Prostate gland (tissue), 2 donors: Measurements from ENCODE around the gene PRAC1. TPM values are rescaled to one million over a fixed set of nuclear protein-coding genes. Genes with fewer than 3 reads are reported as not detected.

Experiments
- DNase-seq: peaks from one replicate; pipeline ENCODE4 v3.0.0-alpha.2; 2019; ENCODE audit warnings: low spot score
- H3K27ac ChIP-seq, 2 donors: fragments of 200-600 bp; sonication (generic); 2 replicates each; pipeline ENCODE4 v1.5.1; 2017 to 2019
- H3K27me3 ChIP-seq: fragments of 200-600 bp; sonication (generic); replicated peaks from 2 replicates; pipeline ENCODE4 v1.5.1; 2019; ENCODE audit not compliant: insufficient read depth
- H3K36me3 ChIP-seq, 2 donors: fragments of 200-600 bp; sonication (generic); 1 replicate in 1 of 2; 2 replicates in 1 of 2; pipeline versions ENCODE4 v1.5.1 to v1.8.1; 2017 to 2019
- H3K4me1 ChIP-seq: fragments of 200-600 bp; sonication (generic); replicated peaks from 2 replicates; pipeline ENCODE4 v1.5.1; 2019
- H3K4me3 ChIP-seq, 2 donors: fragments of 200-600 bp; sonication (generic); 2 replicates each; pipeline ENCODE4 v1.5.1; 2017 to 2019
- H3K9me3 ChIP-seq: fragments of 200-600 bp; sonication (generic); 2 replicates; pipeline ENCODE4 v1.5.1; 2017
- POLR2A ChIP-seq: fragments of 450-650 bp; IDR thresholded peaks from one replicate; pipeline ENCODE4 v1.6.1; 2016; ENCODE audit warnings: antibody characterized with exemption, mild to moderate bottlenecking
- POLR2AphosphoS5 ChIP-seq: sonication (generic); formaldehyde crosslinking; IDR thresholded peaks from one replicate; pipeline ENCODE4 v1.6.1; 2017; ENCODE audit warnings: antibody characterized with exemption
- WGBS: methylation state at CpG from one replicate; pipeline ENCODE4 v1.1.5; 2018; 5-methylcytosine and 5-hydroxymethylcytosine counted together
- intact Hi-C: fragments of 100-400 bp; cut with DNase I; formaldehyde crosslinking; loops from one replicate; pipeline ENCODE4 v1.14.2; 2022
- total RNA-seq, 2 donors: library from RNA; depleted of rRNA; stranded (reverse); fragments of >200 nt; gene quantifications; one replicate each; pipeline ENCODE4 v1.1.0, GENCODE V29; 2016
- TF ChIP-seq, protein P1 (sequence below), 4 experiments: fragments of 200-600 bp in 2 of 4; fragments of 450-650 bp in 2 of 4; sonication (generic) in 2 of 4; IDR thresholded peaks; 1 replicate in 3 of 4; 2 replicates in 1 of 4; pipeline ENCODE4 v1.5.1; 2016 to 2019; ENCODE audit warnings: antibody characterized with exemption in 4 of 4, mild to moderate bottlenecking in 2 of 4, moderate library complexity in 2 of 4

The PRAC1 gene
- total RNA-seq, 2 donors from 2014 or later = 56.7 to 243 TPM

DNA sequence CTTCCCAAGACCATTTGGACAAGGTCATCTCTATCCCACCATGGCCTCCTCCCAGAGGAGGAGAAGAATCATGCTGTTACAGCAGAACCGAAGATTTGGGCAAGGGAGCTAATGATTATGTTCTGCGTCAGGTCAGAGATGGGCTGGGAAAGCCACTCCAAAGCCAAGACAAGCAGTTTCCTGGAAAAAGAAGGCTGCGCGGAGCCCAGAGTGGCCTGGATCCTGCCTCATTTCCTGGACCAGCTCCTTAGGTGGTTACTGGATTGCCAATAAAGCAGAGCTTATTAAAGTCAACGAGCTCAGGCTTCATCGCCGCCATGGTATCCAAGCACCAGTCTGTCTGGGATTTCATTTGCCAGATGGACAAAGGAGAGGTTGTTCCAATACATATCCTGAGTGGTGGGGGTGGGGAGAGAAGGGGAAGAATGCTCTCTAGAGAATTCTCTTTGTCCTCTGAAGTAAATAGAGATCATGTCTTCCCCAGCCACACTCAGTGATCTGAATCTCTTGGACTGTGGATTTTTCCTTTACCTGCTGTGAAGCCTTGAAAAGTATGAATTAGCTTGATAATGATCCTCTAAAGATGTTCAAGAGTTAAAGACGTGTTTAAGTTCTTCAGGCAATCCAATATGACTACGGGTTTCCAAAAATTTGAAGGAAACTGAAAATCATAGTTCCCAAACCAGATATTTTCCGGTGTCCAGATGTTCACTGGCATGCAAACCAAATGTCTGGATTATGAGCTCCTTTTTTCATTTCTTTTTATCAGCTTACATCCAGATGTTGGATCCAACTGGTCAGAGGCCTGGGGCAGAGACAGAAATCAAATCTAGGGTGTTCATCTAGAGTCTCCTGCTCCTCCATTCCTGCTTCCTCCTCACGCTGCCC is 17.7 kb downstream of the PRAC1 start:
- Histone ChIP-seq H3K9me3 (no peaks in the 10 kb centered on the region), H3K36me3 (no peaks in the 10 kb centered on the region), H3K4me1 (no peaks in the 10 kb centered on the region), H3K4me3 (no peak overlapping the region), H3K27ac (no peak overlapping the region), H3K27me3 (no peaks in the 10 kb centered on the region)
- WGBS = 73% methylated on average over 11 of the region's 11 CpGs
- no peak for DNase-seq
- intact Hi-C loops = no loop called here
- no peak for TF ChIP-seq POLR2A
- TF ChIP-seq, protein P1, sequence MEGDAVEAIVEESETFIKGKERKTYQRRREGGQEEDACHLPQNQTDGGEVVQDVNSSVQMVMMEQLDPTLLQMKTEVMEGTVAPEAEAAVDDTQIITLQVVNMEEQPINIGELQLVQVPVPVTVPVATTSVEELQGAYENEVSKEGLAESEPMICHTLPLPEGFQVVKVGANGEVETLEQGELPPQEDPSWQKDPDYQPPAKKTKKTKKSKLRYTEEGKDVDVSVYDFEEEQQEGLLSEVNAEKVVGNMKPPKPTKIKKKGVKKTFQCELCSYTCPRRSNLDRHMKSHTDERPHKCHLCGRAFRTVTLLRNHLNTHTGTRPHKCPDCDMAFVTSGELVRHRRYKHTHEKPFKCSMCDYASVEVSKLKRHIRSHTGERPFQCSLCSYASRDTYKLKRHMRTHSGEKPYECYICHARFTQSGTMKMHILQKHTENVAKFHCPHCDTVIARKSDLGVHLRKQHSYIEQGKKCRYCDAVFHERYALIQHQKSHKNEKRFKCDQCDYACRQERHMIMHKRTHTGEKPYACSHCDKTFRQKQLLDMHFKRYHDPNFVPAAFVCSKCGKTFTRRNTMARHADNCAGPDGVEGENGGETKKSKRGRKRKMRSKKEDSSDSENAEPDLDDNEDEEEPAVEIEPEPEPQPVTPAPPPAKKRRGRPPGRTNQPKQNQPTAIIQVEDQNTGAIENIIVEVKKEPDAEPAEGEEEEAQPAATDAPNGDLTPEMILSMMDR (IDR thresholded peaks at IDR 0.05) = no peak

DNA sequence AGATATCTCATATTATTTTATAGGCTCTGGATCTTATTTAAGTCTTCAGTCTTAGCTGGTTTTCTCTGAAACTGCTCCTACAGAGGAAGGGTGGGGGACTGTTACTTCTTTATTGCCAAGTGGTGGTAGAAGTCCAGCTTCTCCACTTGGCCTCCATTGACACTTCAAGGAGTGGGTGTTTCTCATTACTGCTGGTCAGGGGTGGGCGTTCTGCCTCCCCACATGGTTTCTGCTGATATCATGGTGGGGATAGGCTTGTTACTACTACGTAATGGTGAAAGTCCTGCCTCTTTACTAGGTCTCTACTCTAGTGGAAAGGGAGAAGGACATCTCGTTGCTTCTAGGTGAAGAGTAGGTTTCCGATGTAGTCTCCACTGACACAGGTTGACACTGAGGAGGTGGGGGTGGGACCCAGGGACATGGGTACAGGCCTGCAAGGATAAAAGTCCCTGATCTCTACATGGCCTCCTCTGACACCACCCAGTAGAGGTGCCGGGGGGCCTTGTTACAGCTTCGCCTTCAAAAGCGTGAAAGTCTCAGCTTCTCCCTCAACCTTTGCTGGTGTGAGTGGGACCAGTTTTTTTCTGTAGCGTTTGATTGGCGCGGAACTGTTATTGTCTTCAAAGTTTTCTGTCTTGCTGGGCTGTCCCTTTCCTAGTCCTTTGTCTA is 20.3 kb downstream of the PRAC1 start:
- no peak overlapping the region for H3K27ac ChIP-seq
- 96% methylated on average over 10 of the region's 10 CpGs for WGBS
- intact Hi-C loops = no loop called here
- no peak for DNase-seq
- no peak overlapping the region for H3K4me3 ChIP-seq
- TF ChIP-seq POLR2AphosphoS5 (no peak), POLR2A (no peak)
- TF ChIP-seq, protein P1 (IDR thresholded peaks at IDR 0.05) = no peak
- H3K4me1 ChIP-seq = no peaks in the 10 kb centered on the region
- no peaks in the 10 kb centered on the region for H3K9me3 ChIP-seq
- H3K27me3 ChIP-seq = no peaks in the 10 kb centered on the region
- no peaks in the 10 kb centered on the region for H3K36me3 ChIP-seq

DNA sequence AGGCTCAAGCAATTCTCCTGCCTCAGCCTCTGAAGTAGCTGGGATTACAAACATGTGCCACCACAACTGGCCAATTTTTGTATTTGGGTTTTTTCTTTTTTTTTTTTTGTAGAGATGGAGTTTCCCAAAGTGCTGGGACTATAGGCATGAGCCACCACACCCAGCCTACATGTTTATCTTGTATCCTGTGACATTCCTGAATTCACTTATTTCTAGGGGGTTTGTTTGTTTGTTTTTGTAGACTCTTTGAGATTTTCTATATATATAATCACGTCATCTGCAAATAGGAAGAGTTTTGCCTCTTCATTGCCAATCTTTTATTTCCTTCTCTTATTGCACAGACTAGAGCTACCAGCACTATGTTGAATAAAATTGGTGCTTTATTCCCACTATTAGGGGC is 29.1 kb downstream of the PRAC1 start:
- intact Hi-C loops = no loop called here

DNA sequence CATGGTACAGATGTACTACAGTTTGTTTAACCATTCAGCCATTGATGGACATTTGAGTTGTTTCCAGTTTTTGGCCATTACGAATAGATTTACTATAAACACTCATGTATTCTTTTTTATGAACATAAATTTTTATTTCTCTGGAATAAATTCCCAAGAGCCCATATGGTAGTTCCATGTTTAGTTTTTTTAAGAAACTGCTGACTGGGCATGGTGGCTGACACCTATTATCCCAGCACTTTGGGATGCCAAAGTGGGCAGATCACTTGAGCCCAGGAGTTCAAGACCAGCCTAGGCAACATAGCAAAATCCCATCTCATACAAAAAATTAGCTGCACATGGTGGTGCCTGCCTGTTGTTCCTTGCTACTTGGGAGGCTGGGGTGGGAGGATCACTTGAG is 30.3 kb downstream of the PRAC1 start:
- Histone ChIP-seq H3K36me3 (no peaks in the 10 kb centered on the region), H3K27me3 (no peaks in the 10 kb centered on the region), H3K9me3 (no peaks in the 10 kb centered on the region), H3K4me3 (no peak overlapping the region), H3K4me1 (no peaks in the 10 kb centered on the region), H3K27ac (no peak overlapping the region)
- TF ChIP-seq POLR2A (no peak), POLR2AphosphoS5 (no peak)
- TF ChIP-seq, protein P1 (IDR thresholded peaks at IDR 0.05) = no peak
- intact Hi-C loops = no loop called here
- WGBS = 90% methylated on average over 1 of the region's 1 CpG
- DNase-seq = no peak

More for the DNA sequence above, 29.1 kb downstream of the PRAC1 start:
- Histone ChIP-seq H3K27ac (no peak overlapping the region), H3K4me1 (no peaks in the 10 kb centered on the region), H3K4me3 (no peak overlapping the region), H3K9me3 (no peaks in the 10 kb centered on the region), H3K27me3 (no peaks in the 10 kb centered on the region), H3K36me3 (no peaks in the 10 kb centered on the region)
- 48% methylated on average over 1 of the region's 1 CpG for WGBS
- TF ChIP-seq POLR2A (no peak), POLR2AphosphoS5 (no peak)
- TF ChIP-seq, protein P1 (IDR thresholded peaks at IDR 0.05) = no peak
- DNase-seq = no peak
